Parathyroid adenoma (tissue), 2 donors: ENCODE data around the gene TRABD2B.

Source experiments
- H2AFZ ChIP-seq: fragments of 300-600 bp; sonication (generic); one replicate; pipeline ENCODE4 v1.7.0; 2017; ENCODE audit warnings: antibody characterized with exemption, mild to moderate bottlenecking
- H3K27ac ChIP-seq: fragments of 300-600 bp; sonication (generic); one replicate; pipeline ENCODE4 v1.7.0; 2017
- H3K27me3 ChIP-seq: fragments of 300-600 bp; sonication (generic); one replicate; pipeline ENCODE4 v1.7.0; 2017; ENCODE audit warnings: low read length; ENCODE audit not compliant: control insufficient read depth, insufficient read depth
- H3K36me3 ChIP-seq: fragments of 300-600 bp; sonication (generic); one replicate; pipeline ENCODE4 v1.7.0; 2017; ENCODE audit warnings: low read length; ENCODE audit not compliant: control insufficient read depth, insufficient read depth
- H3K4me1 ChIP-seq: fragments of 300-600 bp; sonication (generic); one replicate; pipeline ENCODE4 v1.7.0; 2017; ENCODE audit warnings: control low read depth
- H3K4me2 ChIP-seq: fragments of 300-600 bp; sonication (generic); one replicate; pipeline ENCODE4 v1.7.0; 2017; ENCODE audit warnings: low read length
- H3K4me3 ChIP-seq: fragments of 300-600 bp; sonication (generic); one replicate; pipeline ENCODE4 v1.7.0; 2017; ENCODE audit warnings: low read depth, low read length
- H3K79me2 ChIP-seq: fragments of 300-600 bp; sonication (generic); one replicate; pipeline ENCODE4 v1.7.0; 2017; ENCODE audit warnings: control low read depth
- H3K9ac ChIP-seq: fragments of 300-600 bp; sonication (generic); one replicate; pipeline ENCODE4 v1.7.0; 2017; ENCODE audit warnings: mild to moderate bottlenecking
- H3K9me3 ChIP-seq: fragments of 300-600 bp; sonication (generic); one replicate; pipeline ENCODE4 v1.7.0; 2017; ENCODE audit warnings: low read length; ENCODE audit not compliant: control insufficient read depth
- TF ChIP-seq, protein P1 (sequence below): fragments of 300-600 bp; sonication (generic); IDR thresholded peaks from one replicate; pipeline ENCODE4 v1.7.0; 2017; ENCODE audit warnings: antibody characterized with exemption, mild to moderate bottlenecking
- donor health status: primary hyperparathyroidism.

TRABD2B gene

DNA sequence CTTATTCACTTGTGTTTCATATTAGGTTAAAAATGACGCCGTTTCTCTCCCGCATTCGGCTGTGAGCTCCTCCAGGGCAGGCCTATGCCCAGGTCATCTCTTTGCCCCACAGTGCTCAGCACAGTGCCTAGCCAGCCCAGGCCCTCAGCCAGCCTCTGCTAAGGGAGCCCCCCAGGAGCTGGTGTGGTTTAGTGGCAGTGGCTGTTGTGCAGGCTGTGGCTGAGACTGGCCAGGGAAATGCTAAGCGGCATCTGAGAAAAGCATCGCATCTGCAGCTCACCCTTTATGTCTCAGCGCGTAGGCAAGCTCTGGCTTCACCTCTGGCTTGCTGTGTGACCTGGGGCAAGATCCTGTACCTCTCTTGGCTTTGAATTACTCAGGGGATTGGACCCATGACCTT is 275.1 kb downstream of the TRABD2B start:
- Histone ChIP-seq H3K4me2 (no peak overlapping the region), H3K79me2 (no peaks in the 10 kb centered on the region), H3K36me3 (no peaks in the 10 kb centered on the region), H3K27ac (no peak overlapping the region), H2AFZ (no peak overlapping the region), H3K27me3 (peaks cover 2% of the 10 kb centered on the region), H3K4me1 (no peaks in the 10 kb centered on the region), H3K9ac (no peak overlapping the region), H3K9me3 (no peaks in the 10 kb centered on the region), H3K4me3 (no peak overlapping the region)
- TF ChIP-seq, protein P1, sequence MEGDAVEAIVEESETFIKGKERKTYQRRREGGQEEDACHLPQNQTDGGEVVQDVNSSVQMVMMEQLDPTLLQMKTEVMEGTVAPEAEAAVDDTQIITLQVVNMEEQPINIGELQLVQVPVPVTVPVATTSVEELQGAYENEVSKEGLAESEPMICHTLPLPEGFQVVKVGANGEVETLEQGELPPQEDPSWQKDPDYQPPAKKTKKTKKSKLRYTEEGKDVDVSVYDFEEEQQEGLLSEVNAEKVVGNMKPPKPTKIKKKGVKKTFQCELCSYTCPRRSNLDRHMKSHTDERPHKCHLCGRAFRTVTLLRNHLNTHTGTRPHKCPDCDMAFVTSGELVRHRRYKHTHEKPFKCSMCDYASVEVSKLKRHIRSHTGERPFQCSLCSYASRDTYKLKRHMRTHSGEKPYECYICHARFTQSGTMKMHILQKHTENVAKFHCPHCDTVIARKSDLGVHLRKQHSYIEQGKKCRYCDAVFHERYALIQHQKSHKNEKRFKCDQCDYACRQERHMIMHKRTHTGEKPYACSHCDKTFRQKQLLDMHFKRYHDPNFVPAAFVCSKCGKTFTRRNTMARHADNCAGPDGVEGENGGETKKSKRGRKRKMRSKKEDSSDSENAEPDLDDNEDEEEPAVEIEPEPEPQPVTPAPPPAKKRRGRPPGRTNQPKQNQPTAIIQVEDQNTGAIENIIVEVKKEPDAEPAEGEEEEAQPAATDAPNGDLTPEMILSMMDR, result no peak

DNA sequence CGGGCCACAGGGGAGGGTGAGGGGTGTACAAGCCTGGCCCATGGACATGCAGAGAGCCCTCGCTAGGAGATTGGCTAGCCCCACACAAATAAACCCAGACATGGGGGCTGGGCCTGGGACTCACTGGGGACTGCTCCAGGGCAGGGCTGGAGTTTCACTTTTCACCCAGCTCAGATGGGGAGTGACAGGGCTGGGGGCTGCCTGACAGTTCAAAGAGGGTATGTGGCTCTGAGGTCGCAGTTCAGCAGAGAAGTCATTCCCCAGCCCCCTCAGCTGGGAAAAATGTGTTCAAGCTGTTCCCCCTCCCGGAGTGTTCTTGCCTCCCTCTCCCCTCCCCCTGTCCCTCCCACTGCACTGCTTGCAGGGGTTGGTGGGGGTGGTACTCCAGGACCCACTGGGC is 277.1 kb downstream of the TRABD2B start:
- Histone ChIP-seq H3K9me3 (no peaks in the 10 kb centered on the region), H3K4me2 (no peak overlapping the region), H3K4me3 (no peak overlapping the region), H3K4me1 (no peaks in the 10 kb centered on the region), H3K27ac (no peak overlapping the region), H3K79me2 (no peaks in the 10 kb centered on the region), H3K36me3 (no peaks in the 10 kb centered on the region), H3K27me3 (no peaks in the 10 kb centered on the region), H3K9ac (no peak overlapping the region), H2AFZ (no peak overlapping the region)
- TF ChIP-seq, protein P1, result no peak

DNA sequence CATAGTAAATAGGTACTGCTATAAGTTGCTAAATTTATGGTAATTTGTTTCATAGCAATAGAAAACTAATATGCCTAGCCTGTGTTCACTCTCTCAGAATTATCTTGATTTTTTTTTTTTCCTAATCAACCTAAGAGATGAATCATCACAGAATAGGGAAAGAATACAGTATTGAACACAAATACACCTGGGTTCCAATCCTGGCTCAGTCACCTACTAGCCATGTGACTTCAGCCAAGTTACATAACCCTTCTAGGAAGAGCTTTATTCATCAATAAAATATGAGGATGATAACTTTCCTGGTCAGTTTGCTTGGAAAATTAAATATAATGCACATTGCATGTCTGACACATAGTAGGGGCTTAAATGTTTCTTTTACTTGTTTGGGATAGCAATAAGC is 279.8 kb downstream of the TRABD2B start:
- Histone ChIP-seq H3K9me3 (no peaks in the 10 kb centered on the region), H3K79me2 (no peaks in the 10 kb centered on the region), H3K27ac (no peak overlapping the region), H3K27me3 (no peaks in the 10 kb centered on the region), H3K4me1 (no peaks in the 10 kb centered on the region), H3K36me3 (no peaks in the 10 kb centered on the region), H3K9ac (no peak overlapping the region), H3K4me2 (no peak overlapping the region), H3K4me3 (no peak overlapping the region), H2AFZ (no peak overlapping the region)
- TF ChIP-seq, protein P1, result no peak

DNA sequence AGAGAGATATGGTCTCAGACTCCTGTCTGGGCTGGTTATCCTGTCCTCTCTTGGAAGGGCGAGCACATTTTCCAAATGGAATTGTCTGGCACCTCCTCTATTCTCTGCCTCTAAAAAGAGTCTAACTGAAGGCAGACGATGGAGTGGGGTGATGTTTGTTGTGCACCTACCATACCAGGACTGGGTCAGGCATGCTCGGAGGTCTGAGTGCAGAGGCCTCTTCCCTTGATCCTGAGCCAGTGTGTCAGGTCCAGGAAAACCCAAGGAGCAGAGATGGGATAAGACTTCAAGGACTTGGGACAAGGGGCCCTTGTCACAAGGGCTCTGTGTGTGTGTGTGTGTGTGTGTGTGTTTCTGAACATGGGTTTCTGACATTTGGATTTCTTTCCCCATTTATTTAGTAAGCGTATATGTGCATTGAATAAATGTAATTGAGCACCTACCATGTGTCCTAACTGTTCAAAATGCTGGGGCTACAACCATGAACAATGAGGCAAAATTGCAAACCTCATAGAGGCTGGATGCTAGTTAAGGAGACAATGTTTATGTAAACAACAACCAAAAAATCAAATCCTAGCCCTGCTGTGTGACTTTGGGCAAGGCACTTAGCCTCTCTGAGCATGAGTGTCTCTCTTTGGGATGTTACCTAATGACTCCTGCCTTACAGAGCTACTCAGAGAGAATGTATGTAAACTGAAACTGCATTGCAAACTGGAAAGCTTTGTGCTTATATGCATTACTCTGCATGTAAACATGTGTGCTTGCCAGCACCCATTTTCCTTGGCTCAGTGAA is 283.0 kb downstream of the TRABD2B start:
- H3K4me2 ChIP-seq, result no peak overlapping the region
- H2AFZ ChIP-seq, result no peak overlapping the region
- H3K79me2 ChIP-seq, result no peaks in the 10 kb centered on the region
- no peak overlapping the region for H3K9ac ChIP-seq
- TF ChIP-seq, protein P1, result no peak
- H3K36me3 ChIP-seq, result no peaks in the 10 kb centered on the region
- H3K9me3 ChIP-seq, result no peaks in the 10 kb centered on the region
- no peaks in the 10 kb centered on the region for H3K27me3 ChIP-seq
- H3K27ac ChIP-seq, result no peak overlapping the region
- H3K4me1 ChIP-seq, result no peaks in the 10 kb centered on the region
- H3K4me3 ChIP-seq, result no peak overlapping the region
